K562 (cell line): ENCODE results near the gene FILIP1. TPM values are rescaled to one million over a fixed set of nuclear protein-coding genes. Genes with fewer than 3 reads are reported as not detected.

Experiments
- ATAC-seq: fragments of 200-7000 bp; cut with Tn5 transposase; 3 replicates; pipeline ENCODE4 v1.9.1; 2020; ENCODE audit warnings: moderate library complexity
- BruUV-seq: library from RNA; stranded (reverse); fragments of 400-500 nt; replicated peaks from 2 replicates; lab custom pipeline; 2021; lab: Mats Ljungman, UMichigan
- CTCF ChIA-PET: fragments of 300-600 bp; formaldehyde crosslinking; extraction: SDS; loops from one replicate; lab custom pipeline; 2021; ENCODE audit warnings: low intra/inter-chr PET ratio; lab: Yijun Ruan, JAX
- POLR2A ChIA-PET: fragments of 300-600, 350-650 bp; sonication (Branson Sonifier 250); formaldehyde crosslinking; extraction: SDS; loops from one replicate; lab custom pipeline; 2021; ENCODE audit warnings: antibody characterized with exemption, inconsistent platforms; lab: Yijun Ruan, JAX
- DNase-seq, 4 experiments: peaks; one replicate each; pipeline versions ENCODE4 v3.0.0 to v3.0.0-alpha.2; 2011 to 2018; ENCODE audit warnings: low spot score in 3 of 4, mixed read lengths in 3 of 4; ENCODE audit errors: extremely low read depth in 1 of 4
- FAIRE-seq: peaks from 2 replicates; lab custom pipeline; 2011; peaks lifted over from hg19 to GRCh38; lab: Jason Lieb, UNC
- H2AFZ ChIP-seq: 2 replicates; pipeline ENCODE4 v1.6.0; 2011; ENCODE audit warnings: low read depth, low read length, control low read depth, inconsistent platforms
- H3K27ac ChIP-seq: fragments of 200-600 bp; 3 replicates; pipeline ENCODE4 v1.8.0; 2011; ENCODE audit warnings: low read depth, mild to moderate bottlenecking, control low read depth, inconsistent platforms, low read length, moderate library complexity, mixed read lengths; ENCODE audit errors: extremely low read depth
- H3K27me3 ChIP-seq, 2 experiments: fragments of 300-600 bp in 1 of 2; 2 replicates in 1 of 2; 3 replicates in 1 of 2; pipeline versions ENCODE4 v1.6.0 to v1.8.0; 2011; ENCODE audit warnings: inconsistent platforms in 2 of 2, low read length in 2 of 2, mild to moderate bottlenecking in 1 of 2, mixed read lengths in 1 of 2, moderate library complexity in 1 of 2; ENCODE audit not compliant: control insufficient read depth in 2 of 2, insufficient read depth in 2 of 2
- H3K36me3 ChIP-seq: fragments of 300-600 bp; 3 replicates; pipeline ENCODE4 v1.8.0; 2011; ENCODE audit warnings: mild to moderate bottlenecking, low read length, inconsistent platforms; ENCODE audit not compliant: control insufficient read depth, insufficient read depth
- H3K4me1 ChIP-seq, 2 experiments: fragments of 200-600 bp in 1 of 2; replicated peaks in 1 of 2; 2 replicates in 1 of 2; 3 replicates in 1 of 2; pipeline versions ENCODE4 v1.5.1 to v1.8.0; 2011; ENCODE audit warnings: inconsistent platforms in 2 of 2, low read length in 2 of 2, mild to moderate bottlenecking in 1 of 2, mixed read lengths in 1 of 2, moderate library complexity in 1 of 2; ENCODE audit not compliant: control insufficient read depth in 2 of 2, insufficient read depth in 2 of 2
- H3K4me2 ChIP-seq: 2 replicates; pipeline ENCODE4 v1.6.1; 2011; ENCODE audit warnings: low read length, control low read depth, inconsistent platforms, mixed read lengths; ENCODE audit not compliant: insufficient read depth
- H3K4me3 ChIP-seq: fragments of 200-600 bp; sonication (generic), shearing (Covaris generic); 2 replicates; pipeline ENCODE4 v1.5.1; 2016; ENCODE audit warnings: control low read depth, inconsistent platforms
- H3K79me2 ChIP-seq: fragments of 200-600 bp; 3 replicates; pipeline ENCODE4 v1.8.0; 2011; ENCODE audit warnings: low read length, inconsistent platforms; ENCODE audit not compliant: control insufficient read depth, insufficient read depth
- H3K9ac ChIP-seq, 2 experiments: 2 replicates each; pipeline versions ENCODE4 v1.6.0 to v1.6.1; 2011; ENCODE audit warnings: low read depth in 2 of 2, low read length in 2 of 2, control low read depth in 1 of 2, inconsistent platforms in 1 of 2, mild to moderate bottlenecking in 1 of 2, mixed read lengths in 1 of 2; ENCODE audit not compliant: insufficient read depth in 1 of 2
- H3K9me1 ChIP-seq: one replicate; pipeline ENCODE4 v1.6.0; 2011; ENCODE audit warnings: inconsistent platforms, mild to moderate bottlenecking, low read length, moderate library complexity; ENCODE audit not compliant: control insufficient read depth, insufficient read depth
- H3K9me3 ChIP-seq: replicated peaks from 2 replicates; pipeline ENCODE4 v1.5.1; 2011; ENCODE audit warnings: low read depth, low read length, inconsistent platforms; ENCODE audit not compliant: control insufficient read depth, insufficient read depth
- H4K20me1 ChIP-seq: replicated peaks from 2 replicates; pipeline ENCODE4 v1.6.1; 2011; ENCODE audit warnings: low read length, inconsistent platforms, mixed read lengths; ENCODE audit not compliant: control insufficient read depth, insufficient read depth
- CBFA2T3 ChIP-seq: fragments of 450-650 bp; IDR thresholded peaks from 2 replicates; pipeline ENCODE4 v1.6.1; 2017
- DPF2 ChIP-seq: fragments of 450-650 bp; IDR thresholded peaks from 2 replicates; pipeline ENCODE4 v1.6.1; 2016
- KDM2B ChIP-seq: fragments of 250-450 bp; sonication (Bioruptor Pico); IDR thresholded peaks from 2 replicates; pipeline ENCODE4 v1.8.0; 2021; ENCODE audit warnings: mild to moderate bottlenecking, moderate library complexity
- KLF13 ChIP-seq: fragments of 450-650 bp; IDR thresholded peaks from 2 replicates; pipeline ENCODE4 v1.6.1; 2016; ENCODE audit warnings: missing genetic modification characterization, low read depth, mild to moderate bottlenecking, missing compliant biosample characterization, moderate library complexity, borderline replicate concordance
- TCF3 ChIP-seq: sonication (generic); formaldehyde crosslinking; IDR thresholded peaks from 2 replicates; pipeline ENCODE4 v1.4.0; 2020; ENCODE audit warnings: mild to moderate bottlenecking, missing genetic modification reagents
- WGBS: fragments of 100-300 bp; shearing (Covaris generic); methylation state at CpG from one replicate; pipeline ENCODE4 v1.1.6; 2016; ENCODE audit warnings: low coverage, mixed read lengths; ENCODE audit not compliant: insufficient coverage; ENCODE audit errors: missing lambda C conversion rate; 5-methylcytosine and 5-hydroxymethylcytosine counted together
- in situ Hi-C: fragments of 300-500 bp; cut with MboI; formaldehyde crosslinking; loops from 4 replicates; pipeline ENCODE4 v1.15.0; 2018; ENCODE audit warnings: inconsistent platforms, mixed read lengths
- intact Hi-C: fragments of 100-400 bp; cut with micrococcal nuclease; formaldehyde crosslinking; loops from 2 replicates; pipeline ENCODE4 v1.14.2; 2022
- polyA plus RNA-seq, 8 experiments: library from polyadenylated mRNA; depleted of rRNA in 4 of 8; stranded (reverse) in 5 of 8; unstranded in 3 of 8; fragments of >200 nt; fragmentation: Nextera tagmentation in 2 of 8; fragmentation: Illumina TruSeq in 1 of 8; extraction: Ambion mirVana in 2 of 8; extraction: Trizol in 1 of 8; gene quantifications; 2 replicates each; pipeline versions ENCODE4 v1.2.1 to v1.2.3, GENCODE V29; 2011 to 2014; ENCODE audit warnings: inconsistent platforms in 1 of 8, missing spikeins in 1 of 8
- total RNA-seq, 7 experiments: library from RNA; depleted of rRNA in 6 of 7; stranded (reverse); fragments of >200 nt in 6 of 7; fragmentation: Illumina TruSeq in 2 of 7; extraction: Trizol in 2 of 7; gene quantifications; 2 replicates each; pipeline versions ENCODE4 v1.2.1 to v1.2.3, GENCODE V29; 2011 to 2021; ENCODE audit warnings: low replicate concordance in 1 of 7
- TF ChIP-seq, protein P1 (sequence below): fragments of 250-450 bp; sonication (Bioruptor Pico); IDR thresholded peaks from 2 replicates; pipeline ENCODE4 v1.5.0; 2022; ENCODE audit warnings: mild to moderate bottlenecking

The FILIP1 gene
- total and polyA plus RNA-seq, 9 of the 15 experiments (the other 6 are each of a cell fraction or from before 2014, with no cell fraction given), result 0.03 to 0.25 (median 0.10) TPM; not detected in 1

DNA sequence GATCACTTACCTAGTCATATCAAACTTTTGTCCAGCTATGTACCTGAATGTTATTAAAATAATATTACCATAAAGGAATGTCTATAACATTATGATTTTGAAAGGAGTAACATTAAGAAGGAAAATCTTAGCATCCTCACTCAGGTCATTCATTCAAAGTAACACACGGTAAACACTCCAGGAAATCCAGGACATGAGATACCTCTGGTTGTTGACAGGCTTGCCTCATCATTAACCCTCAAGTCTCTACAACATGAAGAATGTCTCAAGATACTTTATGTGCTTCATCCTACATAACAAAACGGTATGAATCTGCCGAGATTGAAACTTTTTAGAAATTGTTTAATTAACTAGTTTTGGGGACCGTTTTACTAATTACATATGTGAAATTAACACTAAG, 690 bp upstream of the FILIP1 start:
- 7% methylated on average over 4 of the region's 4 CpGs for WGBS
- Histone ChIP-seq H3K4me2 (no peak overlapping the region), H3K9me3 (no peaks in the 10 kb centered on the region), H3K27me3 (no peaks in the 10 kb centered on the region; a peak in 1 of 5 replicates), H3K27ac (no peak overlapping the region), H2AFZ (no peak overlapping the region), H4K20me1 (no peaks in the 10 kb centered on the region), H3K4me3 (no peak overlapping the region), H3K4me1 (peaks cover 0 to 7% of the 10 kb centered on the region in 2 experiments; a peak in 2 of 5 replicates), H3K9me1 (no peaks in the 10 kb centered on the region), H3K36me3 (no peaks in the 10 kb centered on the region), H3K79me2 (no peaks in the 10 kb centered on the region), H3K9ac (no peak overlapping the region)
- DNase-seq (no peak), ATAC-seq (no peak), FAIRE-seq (no peak)
- no TSS peak for BruUV-seq
- POLR2A ChIA-PET, result interaction anchor here (0.6 to 1.7 kb wide), 3 partner anchors 9 to 15 kb away, joined by 3 to 6 read pairs (median 3); no protein-coding TSS in a partner anchor
- TF ChIP-seq, protein P1, sequence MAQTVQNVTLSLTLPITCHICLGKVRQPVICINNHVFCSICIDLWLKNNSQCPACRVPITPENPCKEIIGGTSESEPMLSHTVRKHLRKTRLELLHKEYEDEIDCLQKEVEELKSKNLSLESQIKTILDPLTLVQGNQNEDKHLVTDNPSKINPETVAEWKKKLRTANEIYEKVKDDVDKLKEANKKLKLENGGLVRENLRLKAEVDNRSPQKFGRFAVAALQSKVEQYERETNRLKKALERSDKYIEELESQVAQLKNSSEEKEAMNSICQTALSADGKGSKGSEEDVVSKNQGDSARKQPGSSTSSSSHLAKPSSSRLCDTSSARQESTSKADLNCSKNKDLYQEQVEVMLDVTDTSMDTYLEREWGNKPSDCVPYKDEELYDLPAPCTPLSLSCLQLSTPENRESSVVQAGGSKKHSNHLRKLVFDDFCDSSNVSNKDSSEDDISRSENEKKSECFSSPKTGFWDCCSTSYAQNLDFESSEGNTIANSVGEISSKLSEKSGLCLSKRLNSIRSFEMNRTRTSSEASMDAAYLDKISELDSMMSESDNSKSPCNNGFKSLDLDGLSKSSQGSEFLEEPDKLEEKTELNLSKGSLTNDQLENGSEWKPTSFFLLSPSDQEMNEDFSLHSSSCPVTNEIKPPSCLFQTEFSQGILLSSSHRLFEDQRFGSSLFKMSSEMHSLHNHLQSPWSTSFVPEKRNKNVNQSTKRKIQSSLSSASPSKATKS, result no peak
- TF ChIP-seq KDM2B (CRISPR knock-in tag) (no peak), DPF2 (no peak), CBFA2T3 (no peak), KLF13 (tag) (no peak), TCF3 (CRISPR knock-in tag) (no peak)
- in situ Hi-C loops, result no loop called here
- CTCF ChIA-PET, result no interaction called here
- intact Hi-C loops, result no loop called here
